Activated naive CD4-positive, alpha-beta T cell treated with anti-CD3 and anti-CD28 coated beads, Interleukin-2, amount 10 ng/mL, durations not matched to agents 7 days and 5 days (primary cell): Measurements from ENCODE around the gene FCMR.

ENCODE experiments used
- CTCF ChIA-PET: fragments of 350-600 bp; sonication (Branson Sonifier 250); formaldehyde crosslinking; loops from one replicate; lab custom pipeline; 2021; ENCODE audit warnings: antibody characterized with exemption; lab: Charles Lee
- DNase-seq: peaks from one replicate; pipeline ENCODE4 v3.0.0-alpha.2; 2020
- H3K27ac Mint-ChIP-seq: one replicate; pipeline ENCODE4 v1.8.0; 2021; ENCODE audit warnings: mild to moderate bottlenecking, moderate library complexity, mixed read lengths
- H3K27me3 Mint-ChIP-seq: one replicate; pipeline ENCODE4 v1.8.0; 2021; ENCODE audit warnings: mild to moderate bottlenecking, mixed read lengths
- H3K36me3 Mint-ChIP-seq: one replicate; pipeline ENCODE4 v1.8.0; 2021; ENCODE audit warnings: mixed read lengths
- H3K4me1 Mint-ChIP-seq: one replicate; pipeline ENCODE4 v1.8.0; 2021; ENCODE audit warnings: mixed read lengths
- H3K4me3 Mint-ChIP-seq: one replicate; pipeline ENCODE4 v1.8.0; 2021; ENCODE audit warnings: mild to moderate bottlenecking, moderate library complexity, mixed read lengths
- H3K9me3 Mint-ChIP-seq: one replicate; pipeline ENCODE4 v1.8.0; 2021; ENCODE audit warnings: mixed read lengths

Gene FCMR

GRCh38 chr1:206882555-206882954 is 39.2 kb downstream of the FCMR start:
- Mint-ChIP-seq H3K36me3 (peaks cover 7% of the 10 kb centered on the region), H3K27me3 (peaks cover 25% of the 10 kb centered on the region), H3K27ac (no peak overlapping the region), H3K9me3 (peaks cover 16% of the 10 kb centered on the region), H3K4me1 (peaks cover 2% of the 10 kb centered on the region), H3K4me3 (no peak overlapping the region)
- CTCF ChIA-PET, result interaction anchor here (2.0 kb wide), 1 partner anchor 17 kb away, joined by 9 read pairs; the partner anchor contains the start of gene IL20
- no peak for DNase-seq

DNA sequence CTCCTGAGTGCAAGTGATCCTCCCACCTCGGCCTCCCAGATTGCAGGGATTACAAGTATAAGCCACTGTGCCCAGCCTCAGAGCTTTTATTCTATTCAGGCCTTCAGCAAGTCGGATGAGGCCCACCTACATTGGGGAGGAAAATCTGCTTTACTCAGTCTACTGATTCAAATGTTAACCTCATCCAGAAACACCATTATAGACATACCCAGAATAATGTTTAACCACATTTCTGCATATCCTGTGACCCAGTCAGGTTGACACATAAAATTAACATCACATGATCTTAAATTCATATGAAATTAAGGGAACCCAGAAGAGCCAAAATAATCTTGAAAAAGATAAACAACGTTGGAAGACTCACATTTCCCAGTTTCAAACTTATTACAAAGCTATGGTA is 41.4 kb downstream of the FCMR start:
- H3K36me3 Mint-ChIP-seq, result peaks cover 13% of the 10 kb centered on the region
- H3K9me3 Mint-ChIP-seq, result peaks cover 31% of the 10 kb centered on the region
- peaks cover 19% of the 10 kb centered on the region for H3K27me3 Mint-ChIP-seq
- DNase-seq, result no peak
- CTCF ChIA-PET, result interaction anchor here (2.4 kb wide), 1 partner anchor 32 kb away, joined by 6 read pairs; no protein-coding TSS in a partner anchor
- H3K27ac Mint-ChIP-seq, result no peak overlapping the region
- no peak overlapping the region for H3K4me3 Mint-ChIP-seq
- H3K4me1 Mint-ChIP-seq, result no peaks in the 10 kb centered on the region

DNA sequence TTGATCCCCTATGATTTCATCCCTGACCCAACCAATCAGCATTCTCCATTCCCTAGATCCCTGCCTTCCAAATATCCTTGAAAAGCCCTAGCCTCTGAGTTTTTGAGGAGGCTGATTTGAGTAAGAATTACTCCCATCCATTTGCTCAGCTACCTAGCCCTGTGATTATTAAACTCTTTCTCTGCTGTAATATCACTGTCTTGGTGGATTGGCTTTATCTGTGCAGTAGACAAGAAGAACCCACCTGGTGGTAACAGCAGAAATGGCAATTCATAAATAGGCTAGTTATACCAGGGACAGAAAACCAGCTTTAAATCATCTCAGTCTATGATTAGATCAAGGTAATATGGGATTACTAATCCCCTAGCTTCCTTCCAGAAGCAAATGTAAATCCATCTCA is 43.3 kb downstream of the FCMR start:
- CTCF ChIA-PET, result interaction anchor here (0.7 to 2.1 kb wide), 8 partner anchors 10 to 128 kb away, joined by 3 to 6 read pairs (median 4); partner anchors contain the start of gene IL20
- no peaks in the 10 kb centered on the region for H3K4me1 Mint-ChIP-seq
- no peak overlapping the region for H3K4me3 Mint-ChIP-seq
- peaks cover 17% of the 10 kb centered on the region for H3K36me3 Mint-ChIP-seq
- no peak overlapping the region for H3K27ac Mint-ChIP-seq
- DNase-seq, result no peak
- peaks cover 14% of the 10 kb centered on the region for H3K27me3 Mint-ChIP-seq
- H3K9me3 Mint-ChIP-seq, result peaks cover 36% of the 10 kb centered on the region

DNA sequence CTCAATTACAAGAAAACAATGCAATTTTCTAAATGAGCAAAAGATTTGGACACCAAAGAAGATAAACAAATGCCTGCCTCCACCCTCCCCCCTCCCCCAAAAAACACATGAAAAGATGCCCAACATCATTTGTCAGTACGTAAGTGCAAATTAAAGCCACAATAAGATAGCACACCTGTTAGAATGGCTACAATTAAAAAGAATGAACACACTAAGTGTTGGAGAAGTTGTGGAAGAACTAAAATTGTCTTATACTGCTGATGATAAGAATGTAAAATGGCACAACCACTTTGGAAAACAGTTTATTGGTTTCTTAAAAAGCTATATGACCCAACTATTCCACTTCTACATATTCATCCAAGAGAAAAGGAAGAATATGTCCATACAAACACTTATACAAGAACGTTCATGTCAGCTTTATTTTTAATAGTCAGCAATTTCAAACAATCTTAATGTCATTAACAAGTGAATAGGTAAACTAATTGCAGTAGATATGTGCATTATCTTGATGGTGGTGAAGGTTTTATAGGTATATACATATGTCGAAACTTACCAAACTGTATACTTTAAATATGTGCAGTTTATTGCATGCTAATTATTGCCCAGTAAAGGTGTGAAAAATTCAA is 45.9 kb downstream of the FCMR start:
- Mint-ChIP-seq H3K27ac (no peak overlapping the region), H3K27me3 (peaks cover 15% of the 10 kb centered on the region), H3K4me1 (no peaks in the 10 kb centered on the region), H3K4me3 (no peak overlapping the region), H3K9me3 (peaks cover 55% of the 10 kb centered on the region), H3K36me3 (peaks cover 27% of the 10 kb centered on the region)
- no peak for DNase-seq
- CTCF ChIA-PET, result no interaction called here

DNA sequence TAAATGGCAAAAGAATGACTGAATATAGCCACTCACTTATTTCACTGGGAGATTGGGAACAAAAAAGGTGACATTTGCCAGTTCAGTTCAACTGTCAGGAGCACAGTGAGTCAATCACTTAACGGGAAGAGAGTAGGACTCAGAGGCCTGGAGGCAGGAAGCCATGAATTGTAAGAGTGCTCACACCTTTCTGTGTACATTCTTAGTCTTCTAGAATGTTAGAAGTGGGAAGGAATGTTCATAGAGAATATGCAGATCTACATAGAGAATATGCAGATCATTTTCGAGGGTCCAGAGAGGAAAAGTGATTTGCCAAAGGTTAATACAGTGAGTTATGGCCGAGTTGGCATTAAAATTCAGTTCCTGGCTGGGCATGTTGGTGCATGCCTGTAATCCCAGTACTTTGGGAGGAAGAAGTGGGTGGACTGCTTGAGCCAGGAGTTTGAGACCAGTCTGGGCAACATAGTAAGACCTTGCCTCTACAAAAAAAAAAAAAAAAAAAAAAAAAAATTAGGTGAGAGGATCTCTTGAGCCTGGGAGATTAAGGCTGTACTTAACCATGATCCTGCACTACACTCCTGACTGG is 48.0 kb downstream of the FCMR start:
- CTCF ChIA-PET, result interaction anchor here (1.2 kb wide), 1 partner anchor 14 kb away, joined by 3 read pairs; no protein-coding TSS in a partner anchor
- Mint-ChIP-seq H3K9me3 (peaks cover 49% of the 10 kb centered on the region), H3K4me3 (no peak overlapping the region), H3K36me3 (peaks cover 27% of the 10 kb centered on the region), H3K27ac (no peak overlapping the region), H3K4me1 (peaks cover 2% of the 10 kb centered on the region), H3K27me3 (peaks cover 33% of the 10 kb centered on the region)
- DNase-seq, result no peak

GRCh38 chr1:206872139-206872538 is 49.6 kb downstream of the FCMR start:
- no peak overlapping the region for H3K27ac Mint-ChIP-seq
- peaks cover 18% of the 10 kb centered on the region for H3K36me3 Mint-ChIP-seq
- peaks cover 2% of the 10 kb centered on the region for H3K4me1 Mint-ChIP-seq
- peaks cover 37% of the 10 kb centered on the region for H3K9me3 Mint-ChIP-seq
- CTCF ChIA-PET, result interaction anchor here (1.7 kb wide), 1 partner anchor 63 kb away, joined by 5 read pairs; no protein-coding TSS in a partner anchor
- peaks cover 39% of the 10 kb centered on the region for H3K27me3 Mint-ChIP-seq
- H3K4me3 Mint-ChIP-seq, result no peak overlapping the region
- no peak for DNase-seq

DNA sequence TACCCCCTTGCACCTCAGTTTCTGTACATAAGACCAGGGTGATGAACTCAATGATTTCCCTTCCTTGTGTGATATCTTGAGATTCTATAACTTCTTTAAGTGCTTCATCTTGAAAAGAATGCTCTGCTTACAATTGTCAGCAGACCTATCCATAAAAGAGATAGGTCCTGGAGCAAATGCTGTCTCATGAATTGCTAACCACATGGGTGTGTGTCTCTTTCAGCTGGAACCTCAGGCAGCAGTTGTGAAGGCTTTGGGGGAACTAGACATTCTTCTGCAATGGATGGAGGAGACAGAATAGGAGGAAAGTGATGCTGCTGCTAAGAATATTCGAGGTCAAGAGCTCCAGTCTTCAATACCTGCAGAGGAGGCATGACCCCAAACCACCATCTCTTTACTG is 53.5 kb downstream of the FCMR start:
- Mint-ChIP-seq H3K27ac (no peak overlapping the region), H3K4me1 (peaks cover 7% of the 10 kb centered on the region), H3K36me3 (peaks cover 9% of the 10 kb centered on the region), H3K27me3 (peaks cover 53% of the 10 kb centered on the region), H3K4me3 (no peak overlapping the region), H3K9me3 (peaks cover 19% of the 10 kb centered on the region)
- no peak for DNase-seq
- CTCF ChIA-PET, result interaction anchor here (1.0 to 2.2 kb wide), 5 partner anchors 11 to 141 kb away, joined by 3 to 7 read pairs (median 6); no protein-coding TSS in a partner anchor

DNA sequence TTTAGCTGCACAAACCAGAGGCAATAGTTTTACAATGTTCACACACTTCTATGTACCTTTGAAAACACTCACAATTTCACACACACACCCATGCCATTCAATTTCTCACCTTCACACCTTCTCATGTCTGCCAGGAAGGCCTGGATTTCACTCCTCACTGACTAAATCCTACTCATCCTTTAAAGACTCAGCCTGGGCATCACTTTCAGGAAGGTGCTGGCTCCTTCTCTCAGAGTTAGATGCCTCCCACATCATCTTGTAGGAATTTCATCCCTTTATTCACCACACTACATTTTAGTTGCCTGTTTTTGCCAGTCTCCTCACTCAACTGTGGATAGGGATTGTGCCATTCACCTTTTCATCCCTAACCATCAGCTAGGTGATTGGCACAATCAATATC is 54.0 kb downstream of the FCMR start:
- Mint-ChIP-seq H3K27ac (no peak overlapping the region), H3K27me3 (peaks cover 59% of the 10 kb centered on the region), H3K4me1 (peaks cover 7% of the 10 kb centered on the region), H3K36me3 (peaks cover 9% of the 10 kb centered on the region), H3K9me3 (peaks cover 14% of the 10 kb centered on the region), H3K4me3 (no peak overlapping the region)
- CTCF ChIA-PET, result interaction anchor here (0.7 to 2.2 kb wide), 7 partner anchors 11 to 185 kb away, joined by 3 to 7 read pairs (median 4); no protein-coding TSS in a partner anchor
- no peak for DNase-seq

DNA sequence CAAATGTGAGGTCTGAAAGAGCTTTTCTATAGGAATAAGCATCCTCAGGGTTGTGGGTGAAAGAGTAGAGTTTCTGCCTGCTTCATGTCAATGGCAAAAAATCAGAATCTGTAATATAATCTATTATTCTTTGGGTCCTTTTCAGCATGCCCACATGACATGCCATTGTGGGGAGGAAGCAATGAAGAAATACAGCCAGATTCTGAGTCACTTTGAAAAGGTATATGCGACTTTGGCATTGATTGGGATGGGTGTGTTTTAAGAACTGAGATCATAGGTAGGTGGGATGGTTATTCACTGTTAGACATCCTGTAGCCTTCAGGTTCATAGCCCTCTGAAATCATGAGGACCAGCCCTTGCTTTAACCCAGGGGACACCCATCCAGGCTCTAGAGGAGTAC is 54.5 kb downstream of the FCMR start:
- CTCF ChIA-PET, result interaction anchor here (0.7 to 5.1 kb wide), 7 partner anchors 39 to 185 kb away, joined by 3 to 40 read pairs (median 3); no protein-coding TSS in a partner anchor
- H3K9me3 Mint-ChIP-seq, result peaks cover 10% of the 10 kb centered on the region
- H3K4me3 Mint-ChIP-seq, result no peak overlapping the region
- no peak overlapping the region for H3K27ac Mint-ChIP-seq
- peaks cover 6% of the 10 kb centered on the region for H3K36me3 Mint-ChIP-seq
- peaks cover 60% of the 10 kb centered on the region for H3K27me3 Mint-ChIP-seq
- DNase-seq, result no peak
- peaks cover 7% of the 10 kb centered on the region for H3K4me1 Mint-ChIP-seq

DNA sequence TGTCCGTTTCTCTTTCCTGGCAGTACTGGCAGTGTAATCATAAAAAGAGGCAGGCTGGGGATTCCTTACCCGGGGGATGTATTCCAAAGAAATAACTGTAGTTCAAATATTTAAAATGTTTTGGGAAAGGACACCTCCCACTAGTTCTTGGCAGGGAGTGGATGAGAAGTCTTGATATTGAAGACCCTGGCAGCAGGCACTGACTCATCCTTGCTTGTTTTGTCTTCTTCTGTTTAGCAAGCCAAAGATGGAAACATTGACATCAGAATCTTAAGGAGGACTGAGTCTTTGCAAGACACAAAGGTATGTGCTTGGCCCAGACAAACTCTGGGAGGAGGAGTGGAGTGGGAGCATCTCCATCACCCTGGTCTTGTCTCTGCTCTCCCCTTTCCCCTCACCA is 55.7 kb downstream of the FCMR start:
- peaks cover 7% of the 10 kb centered on the region for H3K4me1 Mint-ChIP-seq
- CTCF ChIA-PET, result interaction anchor here (1.0 to 5.1 kb wide), 7 partner anchors 18 to 139 kb away, joined by 3 to 40 read pairs (median 9); no protein-coding TSS in a partner anchor
- H3K36me3 Mint-ChIP-seq, result no peaks in the 10 kb centered on the region
- DNase-seq, result no peak
- peaks cover 68% of the 10 kb centered on the region for H3K27me3 Mint-ChIP-seq
- H3K27ac Mint-ChIP-seq, result no peak overlapping the region
- no peak overlapping the region for H3K4me3 Mint-ChIP-seq
- H3K9me3 Mint-ChIP-seq, result no peaks in the 10 kb centered on the region

GRCh38 chr1:206864939-206865671 is 56.6 kb downstream of the FCMR start, which contains the start of gene IL20:
Gene IL20, plus strand, starts transcription at chr1:206865623. Its CDS starts 230 bp downstream, at chr1:206865853.
- Mint-ChIP-seq H3K27me3 (peaks cover 62% of the 10 kb centered on the region), H3K36me3 (no peaks in the 10 kb centered on the region), H3K4me3 (no peak within 1 kb of the TSS), H3K9me3 (no peaks in the 10 kb centered on the region), H3K27ac (no peak within 1 kb of the TSS), H3K4me1 (peaks cover 7% of the 10 kb centered on the region)
- CTCF ChIA-PET, result interaction anchor here (0.6 to 5.1 kb wide), 21 partner anchors 9 to 145 kb away, joined by 3 to 40 read pairs (median 4); partner anchors contain the start of genes FCMR and IL19
- DNase-seq, result peak; percentile 84

- peaks cover 22% of the 10 kb centered on the region for H3K4me1 Mint-ChIP-seq
- H3K27ac Mint-ChIP-seq, result no peak overlapping the region
- DNase-seq, result no peak
- CTCF ChIA-PET, result interaction anchor here (1.0 to 5.1 kb wide), 4 partner anchors 46 to 54 kb away, joined by 3 to 40 read pairs (median 22); no protein-coding TSS in a partner anchor
- peaks cover 51% of the 10 kb centered on the region for H3K27me3 Mint-ChIP-seq
- peaks cover 2% of the 10 kb centered on the region for H3K9me3 Mint-ChIP-seq
- no peak overlapping the region for H3K4me3 Mint-ChIP-seq
- peaks cover 6% of the 10 kb centered on the region for H3K36me3 Mint-ChIP-seq
Observed at GRCh38 chr1:206863266-206863665, 58.5 kb downstream of the FCMR start.

- H3K27ac Mint-ChIP-seq, result no peak overlapping the region
- H3K27me3 Mint-ChIP-seq, result peaks cover 37% of the 10 kb centered on the region
- H3K4me1 Mint-ChIP-seq, result peaks cover 42% of the 10 kb centered on the region
Observed at GRCh38 chr1:206860165-206860564, 61.6 kb downstream of the FCMR start.

More at GRCh38 chr1:206860165-206860564, 61.6 kb downstream of the FCMR start:
- DNase-seq, result no peak
- CTCF ChIA-PET, result interaction anchor here (1.1 to 3.8 kb wide), 5 partner anchors 13 to 126 kb away, joined by 3 to 19 read pairs (median 4); no protein-coding TSS in a partner anchor
- Mint-ChIP-seq H3K4me3 (no peak overlapping the region), H3K9me3 (peaks cover 2% of the 10 kb centered on the region), H3K36me3 (peaks cover 6% of the 10 kb centered on the region)
